Measurements from ENCODE around the gene RENBP.

Gene RENBP

GRCh38 chrX:153911798-153912197 lies 32.6 kb downstream of the RENBP start:
- DNase-seq, result no peak

GRCh38 chrX:153910446-153910845 lies 34.0 kb downstream of the RENBP start:
- DNase-seq, result no peak

DNA sequence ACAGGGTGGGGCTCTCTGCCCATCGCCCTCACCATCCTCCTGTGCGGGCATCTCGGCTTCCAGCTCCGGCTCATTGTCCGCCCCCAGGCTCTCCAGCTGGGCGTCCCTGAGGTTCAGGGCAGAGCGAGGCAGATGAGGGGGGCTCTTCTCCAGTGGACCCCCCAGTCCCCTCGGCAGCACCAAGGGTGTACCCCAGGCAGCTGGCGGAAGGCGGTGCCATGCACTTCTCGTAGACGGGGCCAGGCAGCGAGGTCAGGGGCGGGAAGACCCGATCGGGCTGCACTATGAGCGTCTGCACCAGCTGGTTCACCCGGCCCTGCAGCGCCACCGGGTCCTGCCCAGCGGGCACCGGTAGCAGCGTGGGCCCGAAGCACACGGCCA lies 34.5 kb downstream of the RENBP start:
- no peak for DNase-seq

DNA sequence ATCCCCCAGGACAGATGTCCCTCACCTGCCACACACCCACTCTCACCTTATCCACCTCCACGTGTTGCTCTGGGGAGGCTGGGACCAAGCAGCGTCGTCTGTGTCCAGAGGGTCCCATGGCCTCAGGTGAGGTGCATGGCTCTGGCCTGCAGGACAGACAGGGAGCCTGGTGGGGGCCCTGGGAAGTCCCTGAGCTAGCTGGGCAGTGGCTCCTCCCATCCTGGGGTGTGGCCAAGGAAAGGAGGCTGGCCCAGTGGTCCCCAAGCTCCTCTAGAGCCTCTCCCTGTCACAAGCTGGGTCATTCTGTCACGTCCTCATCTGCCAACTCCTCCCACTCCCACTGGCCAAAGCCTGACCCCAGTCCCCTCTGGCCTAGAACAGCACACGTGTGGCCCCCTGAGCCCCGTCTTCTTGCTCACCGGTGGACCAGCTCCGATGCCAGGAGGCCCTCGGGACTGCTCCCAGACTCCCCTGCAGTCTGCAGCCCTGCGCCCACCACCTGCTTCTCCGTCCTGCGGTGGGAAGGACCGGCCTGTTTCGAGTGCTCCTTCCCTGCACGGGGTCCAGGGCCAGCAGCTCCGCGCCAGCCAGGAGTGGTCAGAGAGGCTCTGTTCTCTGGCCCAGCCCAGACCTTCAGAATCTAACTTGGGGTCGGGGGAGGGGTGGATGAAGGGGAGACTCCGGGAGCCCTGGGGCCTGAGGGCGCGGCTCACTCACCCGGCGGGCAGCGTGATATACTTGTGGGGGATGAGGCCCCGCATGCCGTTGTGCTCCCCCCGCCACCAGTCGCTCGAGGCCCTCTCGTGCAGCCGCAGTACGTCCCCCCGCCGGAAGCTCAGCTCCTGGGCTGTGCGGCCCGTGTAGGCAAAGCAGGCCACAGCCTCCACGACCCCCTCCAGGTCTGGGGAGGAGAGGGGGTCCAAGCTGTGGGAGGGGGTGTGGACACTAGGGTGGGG lies 35.1 kb downstream of the RENBP start:
- DNase-seq, result peak; percentile 70

DNA sequence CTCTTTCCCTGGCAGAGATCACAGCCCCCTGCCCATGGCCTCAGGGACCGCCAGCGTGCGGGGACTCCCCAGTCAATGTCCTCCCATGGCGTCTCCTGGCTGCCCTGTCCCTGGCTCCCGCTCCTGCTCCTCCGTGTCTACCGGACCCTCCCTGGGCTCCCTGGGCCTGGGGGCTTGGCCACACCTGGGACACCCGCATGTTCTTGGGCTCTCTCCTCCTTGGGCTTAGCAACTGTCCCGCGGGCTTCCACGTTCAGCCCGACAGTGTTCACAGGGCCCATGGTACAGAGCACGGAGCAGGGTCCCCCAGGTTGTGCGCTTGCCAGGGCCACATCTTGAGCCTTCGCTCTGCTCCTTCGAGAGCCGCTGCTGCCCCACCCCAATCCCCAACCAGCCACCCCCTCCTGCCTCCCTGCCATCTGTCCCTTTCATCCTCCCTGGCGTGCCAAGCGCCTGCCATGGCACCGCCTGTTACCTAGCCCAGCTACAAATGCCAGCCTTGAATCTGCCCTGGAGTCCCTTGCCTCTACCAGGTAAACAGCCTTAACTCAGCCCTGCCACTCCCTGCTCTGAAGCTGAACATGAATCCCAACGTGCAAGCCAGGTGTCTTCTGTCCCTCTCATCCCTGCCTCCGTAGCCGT lies 36.1 kb downstream of the RENBP start:
- DNase-seq, result no peak

- DNase-seq, result no peak
Measured at GRCh38 chrX:153907456-153907855, 37.0 kb downstream of the RENBP start.

GRCh38 chrX:153906126-153906917 lies 38.1 kb downstream of the RENBP start:
- DNase-seq, result no peak

DNA sequence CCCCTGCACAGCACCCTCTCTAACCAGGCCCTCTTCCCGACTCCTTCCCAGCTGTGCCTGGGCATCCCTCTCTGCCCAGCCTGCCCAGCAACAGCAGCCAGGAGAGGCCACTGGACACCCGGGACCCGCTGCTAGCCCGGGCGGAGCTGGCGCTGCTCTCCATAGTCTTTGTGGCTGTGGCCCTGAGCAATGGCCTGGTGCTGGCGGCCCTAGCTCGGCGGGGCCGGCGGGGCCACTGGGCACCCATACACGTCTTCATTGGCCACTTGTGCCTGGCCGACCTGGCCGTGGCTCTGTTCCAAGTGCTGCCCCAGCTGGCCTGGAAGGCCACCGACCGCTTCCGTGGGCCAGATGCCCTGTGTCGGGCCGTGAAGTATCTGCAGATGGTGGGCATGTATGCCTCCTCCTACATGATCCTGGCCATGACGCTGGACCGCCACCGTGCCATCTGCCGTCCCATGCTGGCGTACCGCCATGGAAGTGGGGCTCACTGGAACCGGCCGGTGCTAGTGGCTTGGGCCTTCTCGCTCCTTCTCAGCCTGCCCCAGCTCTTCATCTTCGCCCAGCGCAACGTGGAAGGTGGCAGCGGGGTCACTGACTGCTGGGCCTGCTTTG lies 38.9 kb downstream of the RENBP start:
- no peak for DNase-seq

- no peak for DNase-seq
Measured at GRCh38 chrX:153903991-153904957, 40.2 kb downstream of the RENBP start, which contains the start of gene AVPR2. Gene AVPR2, plus strand, starts transcription at chrX:153904673. Its CDS starts 473 bp downstream, at chrX:153905146.

- DNase-seq, result no peak
Measured at GRCh38 chrX:153903238-153903980, 41.0 kb downstream of the RENBP start.

GRCh38 chrX:153902385-153902784 lies 42.1 kb downstream of the RENBP start:
- DNase-seq, result no peak

DNA sequence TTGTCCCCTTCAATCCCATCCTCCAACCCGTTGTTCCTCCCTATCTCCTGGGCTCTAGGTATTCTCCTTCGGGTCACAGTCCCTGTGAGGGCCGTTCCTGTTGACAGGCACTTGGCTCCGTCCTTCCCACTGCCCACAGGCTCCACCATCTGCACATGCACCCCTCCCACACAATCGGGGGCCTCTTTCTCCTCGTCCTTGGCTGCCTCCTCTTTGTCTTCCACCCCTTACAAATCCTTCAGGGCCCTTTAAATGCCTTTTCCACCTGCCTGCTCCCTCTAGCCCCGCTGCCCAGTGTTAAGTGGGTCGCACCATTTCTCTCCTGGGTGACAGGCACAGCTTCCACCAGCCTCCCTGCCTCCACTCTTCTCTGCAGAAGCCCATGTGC lies 42.7 kb downstream of the RENBP start:
- DNase-seq, result no peak

- DNase-seq, result peak; percentile 70
Measured at GRCh38 chrX:153900831-153901752, 43.4 kb downstream of the RENBP start.

DNA sequence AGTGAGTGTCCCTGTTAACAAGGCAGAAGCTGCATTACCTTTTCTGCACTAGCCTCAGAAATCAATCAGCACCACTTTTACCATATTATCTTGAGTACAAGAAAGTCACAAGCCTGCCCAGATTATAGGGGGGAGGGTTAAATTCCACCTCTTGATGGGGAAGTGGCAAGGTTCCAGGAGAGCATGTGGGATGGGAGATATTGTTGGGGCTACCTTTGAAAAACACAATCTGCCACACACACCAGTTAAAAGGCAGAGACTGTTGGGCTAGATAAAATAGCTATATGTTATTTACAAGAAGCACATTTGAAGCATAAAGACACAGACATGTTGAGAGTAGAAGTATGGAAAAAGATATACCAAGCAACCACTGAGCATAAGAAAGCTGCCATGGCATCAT lies 46.5 kb downstream of the RENBP start:
- peak; percentile 22 for DNase-seq

- no peak for DNase-seq
Measured at GRCh38 chrX:153889123-153889522, 55.3 kb downstream of the RENBP start.

- no peak for DNase-seq
Measured at GRCh38 chrX:153888344-153888743, 56.1 kb downstream of the RENBP start.

- DNase-seq, result no peak
Measured at GRCh38 chrX:153887385-153887784, 57.1 kb downstream of the RENBP start.

DNA sequence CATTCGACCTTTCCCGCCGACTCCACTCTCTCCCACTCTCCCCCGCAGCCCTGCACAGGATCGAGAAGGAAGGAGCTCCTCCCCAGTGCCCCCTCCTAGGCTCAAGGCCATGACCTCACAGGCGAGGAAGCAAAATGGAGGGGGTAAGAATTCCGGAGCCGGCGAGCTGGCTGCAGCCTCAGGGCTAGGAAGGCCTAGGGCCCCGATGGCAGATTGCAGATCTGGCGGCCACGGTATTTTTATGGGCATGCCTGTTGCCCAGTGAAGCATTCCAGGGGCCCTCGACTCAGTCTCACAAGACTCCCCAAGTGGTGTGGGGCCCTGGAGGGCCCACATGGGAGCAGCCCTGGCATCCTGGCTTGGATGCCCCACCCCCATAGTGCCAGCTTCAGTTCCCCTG lies 57.5 kb downstream of the RENBP start:
- peak; percentile 20 for DNase-seq

DNA sequence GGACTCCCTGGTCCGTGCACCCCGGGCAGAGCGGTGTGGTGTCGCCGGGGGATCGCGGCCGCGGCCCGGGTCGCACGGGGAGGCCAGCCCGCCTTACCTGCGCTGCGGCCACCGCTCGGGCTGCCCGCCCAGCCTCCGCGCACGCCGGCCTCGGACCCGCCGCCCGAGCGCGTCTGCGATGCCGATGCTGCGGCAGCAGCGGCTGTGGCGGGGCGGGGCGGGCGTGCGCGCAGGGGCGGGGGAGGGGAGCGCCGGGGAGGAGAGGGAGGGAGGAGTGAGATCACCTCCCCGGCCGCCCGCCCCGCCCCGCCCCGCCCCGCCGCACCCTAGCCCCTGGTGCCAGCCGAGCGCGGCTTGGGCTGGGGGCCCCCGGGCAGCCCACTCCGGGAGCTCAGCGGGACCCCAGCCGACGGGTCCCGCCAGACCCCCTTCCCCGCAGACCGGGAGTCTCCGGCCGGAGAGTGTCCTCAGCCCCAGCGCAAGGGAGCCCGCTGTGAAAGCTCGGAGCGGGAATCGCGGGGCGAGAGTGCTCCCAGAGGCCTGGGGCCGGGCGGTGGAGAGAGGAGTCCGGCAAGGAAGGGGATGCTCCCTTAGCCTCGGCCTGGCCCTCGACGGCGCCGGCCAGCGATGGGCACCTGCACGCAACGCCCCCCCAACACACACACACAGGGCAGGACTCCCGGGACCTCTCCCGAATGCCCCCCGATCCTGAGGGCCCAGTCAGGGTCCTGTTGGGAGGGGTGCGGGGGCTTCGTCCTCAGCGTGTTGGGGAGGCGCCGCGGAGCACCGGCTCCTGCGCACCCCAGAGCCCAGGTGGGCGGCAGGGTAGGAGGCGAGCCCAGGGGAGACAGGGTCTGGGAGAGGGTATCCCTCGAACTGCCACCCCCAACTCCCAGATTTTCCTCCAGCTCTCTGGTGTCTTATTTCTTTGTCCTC lies 58.2 kb downstream of the RENBP start, which contains the start of gene L1CAM:
TSS of gene L1CAM (minus strand) at position 206 of the 936 bp plus-strand sequence. CDS start 10,337 bp downstream, outside the sequence.
- DNase-seq, result peak; percentile 58
